ENCODE results near the gene RTKN.

Gene RTKN

GRCh38 chr2:74415762-74416395 lies 25.9 kb downstream of the RTKN start:
- no peak for DNase-seq (ENCODE audit: low spot score)

- DNase-seq (ENCODE audit: low spot score): peak; percentile 44
Observed at GRCh38 chr2:74414881-74415761, 26.6 kb downstream of the RTKN start.

- DNase-seq (ENCODE audit: low spot score): no peak
Observed at GRCh38 chr2:74414441-74414840, 27.3 kb downstream of the RTKN start.

GRCh38 chr2:74413001-74413698 lies 28.6 kb downstream of the RTKN start:
- no peak for DNase-seq (ENCODE audit: low spot score)

- no peak for DNase-seq (ENCODE audit: low spot score)
Observed at GRCh38 chr2:74407682-74408081, 34.1 kb downstream of the RTKN start.

GRCh38 chr2:74406035-74406434 lies 35.7 kb downstream of the RTKN start:
- no peak for DNase-seq (ENCODE audit: low spot score)

- no peak for DNase-seq (ENCODE audit: low spot score)
Observed at GRCh38 chr2:74401891-74402290, 39.8 kb downstream of the RTKN start.

GRCh38 chr2:74399785-74400184 lies 42.0 kb downstream of the RTKN start:
- no peak for DNase-seq (ENCODE audit: low spot score)

GRCh38 chr2:74396149-74396548 lies 45.6 kb downstream of the RTKN start:
- no peak for DNase-seq (ENCODE audit: low spot score)

- DNase-seq (ENCODE audit: low spot score): no peak
Observed at GRCh38 chr2:74393525-74393924, 48.2 kb downstream of the RTKN start.

- no peak for DNase-seq (ENCODE audit: low spot score)
Observed at GRCh38 chr2:74392449-74392743, 49.3 kb downstream of the RTKN start.

GRCh38 chr2:74391580-74392448 lies 49.9 kb downstream of the RTKN start:
- DNase-seq (ENCODE audit: low spot score): peak; percentile 84

GRCh38 chr2:74391209-74391579 lies 50.5 kb downstream of the RTKN start:
- DNase-seq (ENCODE audit: low spot score): peak; percentile 30

- DNase-seq (ENCODE audit: low spot score): no peak
Observed at GRCh38 chr2:74390606-74391005, 51.1 kb downstream of the RTKN start.

GRCh38 chr2:74387346-74387745 lies 54.4 kb downstream of the RTKN start:
- DNase-seq (ENCODE audit: low spot score): no peak

GRCh38 chr2:74385396-74385795 lies 56.3 kb downstream of the RTKN start:
- DNase-seq (ENCODE audit: low spot score): no peak

GRCh38 chr2:74384051-74384450 lies 57.7 kb downstream of the RTKN start:
- no peak for DNase-seq (ENCODE audit: low spot score)

- DNase-seq (ENCODE audit: low spot score): no peak
Observed at GRCh38 chr2:74383254-74383653, 58.5 kb downstream of the RTKN start.

- DNase-seq (ENCODE audit: low spot score): no peak
Observed at GRCh38 chr2:74381751-74382150, 60.0 kb downstream of the RTKN start.

- DNase-seq (ENCODE audit: low spot score): peak; percentile 23
Observed at GRCh38 chr2:74379851-74380789, 61.6 kb downstream of the RTKN start, which contains the start of gene DCTN1. TSS of gene DCTN1 (minus strand) at chr2:74380311. CDS start at chr2:74380037, 274 bp downstream.

- DNase-seq (ENCODE audit: low spot score): no peak
Observed at GRCh38 chr2:74378007-74378406, 63.7 kb downstream of the RTKN start.

All from kidney capillary endothelial cell (primary cell).